HCT116 (cell line): Measurements from ENCODE around the gene LAMB4.

ENCODE experiments used
- CTCF ChIP-seq, 3 experiments: fragments of 200-600 bp in 1 of 3; sonication (generic) in 1 of 3; IDR thresholded peaks in 2 of 3; conservative IDR thresholded peaks in 1 of 3; 2 replicates each; pipeline ENCODE4 v1.5.1; 2012 to 2017; ENCODE audit warnings: low read depth in 2 of 3, low read length in 2 of 3, antibody characterized with exemption in 1 of 3, borderline replicate concordance in 1 of 3, control low read depth in 1 of 3, mild to moderate bottlenecking in 1 of 3, mixed read lengths in 1 of 3, mixed run types in 1 of 3, moderate library complexity in 1 of 3; ENCODE audit not compliant: insufficient read depth in 1 of 3
- POLR2AphosphoS5 ChIP-seq: IDR thresholded peaks from 2 replicates; pipeline ENCODE4 v1.6.1; 2011; ENCODE audit warnings: mild to moderate bottlenecking, low read depth, low read length, moderate library complexity
- TCF7L2 ChIP-seq: IDR thresholded peaks from 2 replicates; pipeline ENCODE4 v1.7.0; 2011; ENCODE audit warnings: borderline replicate concordance, inconsistent platforms; ENCODE audit not compliant: insufficient read depth, insufficient read length; ENCODE audit errors: extremely low read depth
- YY1 ChIP-seq: IDR thresholded peaks from 2 replicates; pipeline ENCODE4 v1.6.1; 2011; ENCODE audit warnings: low read length, low read depth, moderate library complexity, mild to moderate bottlenecking; ENCODE audit not compliant: insufficient replicate concordance; ENCODE audit errors: extremely low read depth
- ZBTB33 ChIP-seq: IDR thresholded peaks from 2 replicates; pipeline ENCODE4 v1.6.1; 2011; ENCODE audit warnings: mild to moderate bottlenecking, low read length, moderate library complexity; ENCODE audit not compliant: insufficient replicate concordance; ENCODE audit errors: extremely low read depth

- TF ChIP-seq ZBTB33 (no peak), CTCF (IDR thresholded peaks at IDR 0.05 in 2 of 3, conservative IDR thresholded peaks at IDR 0.05 in 1 of 3; ENCODE audit: borderline replicate concordance in 1 of 3, insufficient read depth in 1 of 3, low read depth in 2 of 3, low read length in 2 of 3) (no peak), TCF7L2 (no peak), YY1 (no peak), POLR2AphosphoS5 (no peak)
These were observed 54.0 kb downstream of the LAMB4 start for GRCh38 chr7:108076156-108076555.
